ENCODE data around the gene CEP162.
"Not testable (repeated sequence)": the region's sequence is repeated elsewhere in the genome, so short reads cannot be mapped to it uniquely, and the experiment has no call there.

The CEP162 gene

GRCh38 chr6:84141521-84141920, 85.9 kb downstream of the CEP162 start:
- DNase-seq (ENCODE audit: low read depth in 2 of 2), result no peak

DNA sequence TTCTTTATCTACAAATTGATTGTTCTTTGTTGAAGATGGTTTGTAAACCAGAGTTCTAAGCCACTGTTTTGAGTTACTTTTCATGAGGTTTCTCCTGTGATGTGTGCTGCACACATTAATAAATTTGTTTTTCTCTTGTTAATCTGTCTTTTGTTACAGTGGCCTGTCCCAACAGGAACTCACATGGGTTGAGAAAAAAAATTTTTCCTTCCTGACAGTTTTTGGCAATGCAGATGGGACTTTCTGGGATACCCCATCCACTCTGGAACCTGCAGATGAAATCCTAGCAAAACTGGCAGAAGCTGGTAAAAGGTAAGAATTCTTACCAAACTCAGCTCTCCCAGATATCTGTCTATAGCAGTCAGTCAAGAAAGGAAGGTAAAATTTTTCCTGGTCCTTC, 88.1 kb downstream of the CEP162 start:
- no peak for DNase-seq (ENCODE audit: low read depth in 2 of 2)

- no peak for DNase-seq (ENCODE audit: low read depth in 2 of 2)
Measured at GRCh38 chr6:84137989-84138575, 89.4 kb downstream of the CEP162 start.

- DNase-seq (ENCODE audit: low read depth in 2 of 2), result no peak
Measured at GRCh38 chr6:84137051-84137375, 90.4 kb downstream of the CEP162 start.

DNA sequence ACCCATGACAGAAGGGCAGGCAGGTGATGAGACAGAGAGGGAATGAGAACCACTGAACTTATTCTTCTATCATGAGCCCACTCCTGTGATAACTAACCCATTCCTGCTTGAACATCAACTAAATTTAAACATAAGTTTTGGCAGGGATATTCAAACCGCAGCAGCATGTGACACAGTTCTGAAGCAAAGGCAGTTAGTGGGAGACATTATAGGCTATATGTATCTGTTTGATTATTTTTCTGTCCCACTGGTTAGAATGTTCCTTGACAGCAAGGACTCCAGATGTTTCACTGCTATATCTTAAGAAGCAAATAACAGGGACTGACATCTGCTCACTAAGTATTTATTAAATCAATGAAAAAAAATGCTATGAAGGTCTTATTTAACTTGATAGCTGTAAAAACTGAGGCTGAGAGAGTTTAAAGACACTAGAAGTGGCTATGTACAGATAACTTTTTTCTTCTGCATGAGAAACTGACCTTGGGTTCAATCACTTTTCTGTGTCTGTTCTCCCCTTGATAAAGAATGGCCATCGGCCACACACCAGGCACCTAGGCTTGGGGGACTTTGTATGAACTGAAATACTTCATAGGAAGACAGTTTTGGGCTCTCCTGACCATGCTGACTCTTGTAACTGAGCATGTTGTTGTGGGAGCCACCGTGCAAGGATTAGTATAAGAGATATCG, 90.9 kb downstream of the CEP162 start:
- DNase-seq (ENCODE audit: low read depth in 2 of 2), result no peak

DNA sequence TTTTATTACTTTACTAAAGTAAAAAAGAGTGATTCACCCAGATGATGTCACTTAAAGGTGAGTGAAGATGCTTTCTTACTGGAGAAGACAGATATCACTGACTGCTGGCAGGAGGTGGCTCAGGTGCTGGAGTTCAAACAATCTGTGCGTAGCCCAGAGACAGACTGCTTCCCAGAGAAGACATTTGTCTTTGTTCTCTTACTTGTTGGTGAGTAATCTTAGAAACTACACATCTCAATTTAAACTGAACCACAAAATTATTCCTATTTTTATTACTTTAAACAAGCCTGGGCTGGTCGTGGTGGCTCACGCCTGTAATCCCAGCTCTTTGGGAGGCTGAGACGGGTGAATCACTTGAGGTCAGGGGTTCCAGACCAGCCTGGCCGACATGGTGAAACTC, 92.2 kb downstream of the CEP162 start:
- DNase-seq (ENCODE audit: low read depth in 2 of 2), result no peak

DNA sequence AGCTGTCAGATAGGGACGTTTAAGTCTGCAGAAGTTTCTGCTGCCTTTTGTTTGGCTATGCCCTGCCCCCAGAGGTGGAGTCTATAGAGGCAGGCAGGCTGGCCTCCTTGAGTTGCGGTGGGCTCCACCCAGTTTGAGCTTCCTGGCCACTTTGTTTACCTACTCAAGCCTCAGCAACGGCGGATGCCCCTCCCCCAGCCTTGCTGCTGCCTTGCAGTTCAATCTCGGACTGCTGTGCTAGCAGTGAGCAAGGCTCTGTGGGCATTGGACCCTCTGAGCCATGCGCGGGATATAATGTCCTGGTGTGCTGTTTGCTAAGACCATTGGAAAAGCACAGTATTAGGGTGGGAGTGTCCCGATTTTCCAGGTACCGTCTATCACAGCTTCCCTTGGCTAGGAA, 94.1 kb downstream of the CEP162 start:
- DNase-seq (ENCODE audit: low read depth in 2 of 2), result not testable (repeated sequence)

GRCh38 chr6:84129588-84129987, 97.9 kb downstream of the CEP162 start:
- not testable (repeated sequence) for DNase-seq (ENCODE audit: low read depth in 2 of 2)

DNA sequence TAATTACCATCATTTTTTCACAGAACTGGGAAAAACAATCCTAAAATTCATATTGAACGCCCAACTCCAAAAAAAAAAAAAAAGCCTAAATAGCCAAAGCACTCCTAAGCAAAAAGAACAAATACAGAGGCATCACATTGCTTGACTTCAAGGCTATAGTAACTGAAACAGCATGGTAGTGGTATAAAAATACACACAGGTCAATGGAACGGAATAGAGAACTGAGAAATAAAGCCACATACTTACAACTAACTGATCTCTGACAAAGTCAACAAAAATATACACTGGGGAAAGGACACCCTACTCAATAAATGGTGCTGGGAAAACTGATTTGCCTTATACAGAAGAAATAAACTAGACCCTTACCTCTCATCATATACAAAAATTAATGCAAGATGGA, 104.3 kb downstream of the CEP162 start:
- DNase-seq (ENCODE audit: low read depth in 2 of 2), result no peak

DNA sequence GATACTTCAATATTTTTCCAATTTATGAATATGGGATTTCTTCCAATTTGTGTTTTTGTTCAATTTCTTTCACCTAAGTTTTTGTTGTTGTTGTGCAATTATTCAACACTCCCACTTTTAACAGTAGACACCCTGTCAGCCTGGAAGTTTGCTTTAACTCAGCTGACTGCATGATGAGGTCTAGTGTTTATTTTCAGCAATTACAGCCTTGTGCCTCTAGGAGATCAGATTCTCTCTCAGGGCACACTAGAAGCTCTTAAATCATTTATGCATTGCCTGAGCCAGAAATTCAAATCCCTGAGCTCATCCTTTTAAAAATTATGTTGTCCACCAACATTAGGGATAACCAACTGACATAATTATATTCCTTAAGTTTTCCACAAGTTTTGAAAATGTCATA, 108.2 kb downstream of the CEP162 start:
- DNase-seq (ENCODE audit: low read depth in 2 of 2), result no peak

DNA sequence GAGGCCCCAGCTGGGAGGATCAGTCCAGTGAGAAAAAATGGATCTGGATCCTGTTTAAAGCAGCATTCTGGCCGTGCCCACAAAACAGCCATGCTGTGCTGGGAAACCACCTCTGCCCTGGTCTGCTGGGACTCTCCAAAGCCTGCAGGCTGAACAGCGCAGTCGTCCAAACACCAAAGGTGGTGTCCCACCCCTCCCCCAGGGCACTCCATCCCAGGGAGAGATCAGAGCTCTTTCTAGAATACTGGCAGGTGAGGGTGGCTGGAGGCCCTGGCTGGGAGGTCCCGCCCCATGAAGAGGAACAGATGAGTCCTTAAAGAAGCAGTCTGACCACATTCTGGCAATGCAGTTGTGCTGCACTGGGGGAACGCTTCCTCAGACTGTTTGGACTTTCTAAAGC, 109.3 kb downstream of the CEP162 start:
- DNase-seq (ENCODE audit: low read depth in 2 of 2), result no peak

DNA sequence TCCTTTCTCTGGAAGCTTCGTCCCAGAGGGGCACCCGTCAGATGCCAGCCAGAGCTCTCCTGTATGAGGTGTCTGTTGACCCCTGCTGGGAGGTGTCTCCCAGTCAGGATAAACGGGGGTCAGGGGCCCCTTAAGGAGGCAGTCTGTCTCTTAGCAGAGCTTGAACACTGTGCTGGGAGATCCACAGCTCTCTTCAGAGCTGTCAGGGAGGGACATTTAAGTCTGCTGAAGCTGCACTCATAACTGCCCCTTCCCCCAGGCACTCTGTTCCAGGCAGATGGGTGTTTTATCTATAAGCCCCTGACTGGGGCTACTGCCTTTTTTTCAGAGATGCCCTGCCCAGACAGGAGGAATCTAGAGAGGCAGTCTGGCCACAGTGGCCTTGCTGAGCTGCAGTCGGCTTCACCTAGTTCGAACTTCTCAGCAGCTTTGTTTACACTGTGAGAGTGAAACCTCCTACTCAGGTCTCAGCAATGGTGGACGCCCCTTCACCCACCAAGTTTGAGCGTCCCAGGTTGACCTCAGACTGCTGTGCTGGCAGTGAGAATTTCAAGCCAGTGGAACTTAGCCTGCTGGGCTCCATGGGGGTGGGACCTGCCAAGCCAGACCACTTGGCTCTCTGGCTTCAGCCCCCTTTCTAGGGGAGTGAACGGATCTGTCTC, 112.4 kb downstream of the CEP162 start:
- DNase-seq (ENCODE audit: low read depth in 2 of 2), result not testable (repeated sequence)

GRCh38 chr6:84111351-84111750, 116.1 kb downstream of the CEP162 start:
- not testable (repeated sequence) for DNase-seq (ENCODE audit: low read depth in 2 of 2)

GRCh38 chr6:84107495-84107894, 119.9 kb downstream of the CEP162 start:
- no peak for DNase-seq (ENCODE audit: low read depth in 2 of 2)

GRCh38 chr6:84105215-84105924, 122.1 kb downstream of the CEP162 start:
- DNase-seq (ENCODE audit: low read depth in 2 of 2), result not testable (repeated sequence)

- no peak for DNase-seq (ENCODE audit: low read depth in 2 of 2)
Measured at GRCh38 chr6:84103029-84103428, 124.4 kb downstream of the CEP162 start.

GRCh38 chr6:84095156-84095555, 132.3 kb downstream of the CEP162 start:
- DNase-seq (ENCODE audit: low read depth in 2 of 2), result no peak

DNA sequence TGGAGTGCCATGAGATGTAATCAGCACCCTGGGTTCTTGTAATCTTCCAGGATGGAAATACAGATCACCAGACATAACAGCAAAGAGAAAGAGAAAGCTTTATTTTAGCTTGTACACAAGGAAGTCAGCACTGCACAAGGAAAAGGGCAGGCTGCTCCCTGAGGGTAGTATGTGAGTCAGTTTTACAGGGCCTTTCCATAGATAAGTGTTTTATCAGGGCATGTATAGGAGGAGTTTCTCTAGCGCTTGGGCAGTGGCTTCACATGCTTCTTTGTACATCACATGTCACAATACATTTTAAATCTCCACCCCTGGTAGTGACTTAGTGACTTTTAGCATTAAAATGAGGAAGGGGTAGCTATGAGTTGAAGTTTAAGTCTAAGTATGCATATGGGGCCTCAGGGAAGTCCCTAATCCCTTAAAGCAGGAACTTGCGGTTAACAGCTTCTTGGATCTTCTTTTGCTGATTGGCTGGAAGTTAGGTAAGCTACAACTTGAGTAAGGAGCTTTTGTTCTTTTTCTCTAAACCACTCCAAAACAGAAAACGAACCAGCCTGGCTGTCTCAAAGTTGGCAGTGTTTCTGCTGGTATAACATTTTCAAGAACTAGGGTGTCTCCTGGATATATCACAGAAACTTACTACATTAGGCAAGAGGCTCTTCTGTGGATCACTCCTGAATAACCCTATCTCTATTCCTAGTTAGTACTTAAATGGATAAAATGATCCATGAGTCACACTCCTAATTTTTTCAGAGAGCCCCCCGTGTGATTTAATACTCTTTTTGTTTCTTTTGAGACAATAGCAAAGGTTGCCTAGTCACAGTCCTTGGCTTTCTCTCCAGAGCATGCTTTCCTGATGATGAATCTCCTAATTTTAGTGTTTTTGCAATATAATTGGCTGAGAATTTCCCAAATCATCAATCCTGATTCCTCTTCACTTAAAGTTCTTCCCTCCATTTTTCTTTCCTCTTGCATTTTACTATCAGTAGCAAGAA, 133.7 kb downstream of the CEP162 start:
- DNase-seq (ENCODE audit: low read depth in 2 of 2), result no peak

- DNase-seq (ENCODE audit: low read depth in 2 of 2), result no peak
Measured at GRCh38 chr6:84089552-84089951, 137.9 kb downstream of the CEP162 start.

DNA sequence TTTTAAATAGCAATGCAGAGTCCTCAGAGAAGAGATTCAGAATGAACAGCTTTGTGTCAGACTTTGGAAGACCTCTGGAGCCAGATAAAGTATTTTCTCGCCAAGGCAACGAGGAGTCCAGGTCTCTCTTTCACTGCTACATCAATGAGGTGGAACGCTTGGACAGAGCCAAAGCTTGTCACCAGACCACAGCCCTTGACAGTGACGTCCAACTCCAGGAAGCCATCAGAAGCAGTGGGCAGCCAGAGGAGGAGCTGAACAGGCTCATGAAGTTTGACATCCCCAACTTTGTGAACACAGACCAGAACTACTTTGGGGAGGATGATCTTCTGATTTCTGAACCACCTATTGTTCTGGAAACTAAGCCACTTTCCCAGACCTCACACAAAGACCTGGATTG, 138.4 kb downstream of the CEP162 start:
- no peak for DNase-seq (ENCODE audit: low read depth in 2 of 2)
